ENCODE measurements around the gene LDAF1.
"Not testable (repeated sequence)": the region's sequence is repeated elsewhere in the genome, so short reads cannot be mapped to it uniquely, and the experiment has no call there.

LDAF1 gene

GRCh38 chr16:21190599-21190998, 32.1 kb downstream of the LDAF1 start:
- DNase-seq = no peak
- intact Hi-C loops (cut with DNase I) = no loop called here

DNA sequence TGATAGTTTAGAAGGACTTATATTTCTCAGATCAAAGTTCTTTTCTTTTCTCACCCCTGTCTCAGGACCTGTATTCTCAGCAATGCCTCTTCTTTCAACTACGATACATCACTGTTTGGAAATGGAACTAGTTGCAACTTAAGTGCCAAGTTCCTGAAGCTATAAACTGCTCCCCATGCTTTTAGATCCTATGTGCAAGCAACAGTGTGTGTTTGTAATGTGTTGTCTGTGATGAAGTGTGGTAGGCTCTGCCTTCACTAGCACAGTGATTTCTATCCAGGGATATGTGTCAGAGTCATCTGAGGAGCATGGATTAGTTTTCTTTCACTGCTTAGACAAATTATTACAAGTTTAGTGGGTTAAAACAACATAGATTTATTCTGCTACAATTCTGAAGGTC, 34.5 kb downstream of the LDAF1 start:
- DNase-seq = no peak
- intact Hi-C loops (cut with DNase I) = no loop called here

GRCh38 chr16:21194771-21195301, 36.4 kb downstream of the LDAF1 start:
- intact Hi-C loops (cut with DNase I) = no loop called here

DNA sequence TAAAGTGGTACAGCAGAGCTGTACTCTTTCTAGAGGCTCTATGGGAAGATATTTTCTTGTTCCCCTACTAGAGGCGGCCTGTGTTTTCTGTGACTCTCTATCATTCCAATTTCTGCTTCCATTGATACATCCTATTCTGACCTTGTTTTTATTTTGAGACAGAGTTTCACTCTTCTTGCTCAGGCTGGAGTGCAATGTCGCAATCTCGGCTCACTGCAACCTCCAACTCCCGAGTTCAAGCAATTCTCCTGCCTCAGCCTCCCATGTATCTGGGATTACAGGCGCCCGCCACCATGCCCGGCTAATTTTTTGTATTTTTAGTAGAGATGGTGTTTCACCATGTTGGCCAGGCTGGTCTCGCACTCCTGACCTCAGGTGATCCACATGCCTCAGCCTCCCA, 36.9 kb downstream of the LDAF1 start:
- DNase-seq; intact Hi-C loops (cut with DNase I): not testable (repeated sequence)

More at GRCh38 chr16:21194771-21195301, 36.4 kb downstream of the LDAF1 start:
- DNase-seq = peak in 5 of 10 donors; percentile 14 to 82 (median 29)

- intact Hi-C loops (cut with DNase I) = no loop called here
- DNase-seq = no peak
These were observed 38.6 kb downstream of the LDAF1 start for GRCh38 chr16:21197112-21197511.

GRCh38 chr16:21197621-21198020, 39.1 kb downstream of the LDAF1 start:
- no peak for DNase-seq
- intact Hi-C loops (cut with DNase I) = no loop called here

- no peak for DNase-seq
- intact Hi-C loops (cut with DNase I) = no loop called here
These were observed 41.2 kb downstream of the LDAF1 start for GRCh38 chr16:21199607-21200218.

DNA sequence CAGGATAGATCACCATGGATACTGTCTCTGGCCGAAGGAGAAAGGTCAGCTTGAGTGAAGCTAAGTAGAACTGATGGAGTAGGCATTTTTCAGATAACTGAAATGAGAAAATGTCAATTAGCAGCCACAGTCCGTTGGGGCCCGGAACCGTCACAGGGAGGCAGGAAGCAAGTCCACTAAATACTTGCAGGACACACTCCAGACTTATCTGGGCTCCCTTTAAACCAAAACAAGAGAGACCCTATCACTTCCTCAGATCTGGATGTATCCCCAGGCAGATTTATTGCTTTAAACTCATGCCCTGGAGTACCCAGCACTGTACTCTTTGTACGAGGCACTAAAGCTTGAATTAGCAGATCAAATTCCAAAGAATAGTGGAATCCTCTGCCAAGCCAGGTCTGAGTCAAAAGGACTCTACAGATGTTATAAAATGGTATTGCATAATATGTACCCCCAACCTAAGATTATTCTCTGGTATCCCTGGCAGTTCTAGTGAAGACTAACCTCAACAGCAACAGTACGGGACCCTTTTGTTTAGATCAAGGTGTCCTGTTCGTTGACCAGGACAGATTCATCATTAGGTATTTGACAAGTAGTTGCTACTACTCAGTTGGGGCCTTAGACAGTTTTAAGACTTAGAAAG, 44.8 kb downstream of the LDAF1 start:
- intact Hi-C loops (cut with DNase I) = no loop called here
- DNase-seq = no peak

DNA sequence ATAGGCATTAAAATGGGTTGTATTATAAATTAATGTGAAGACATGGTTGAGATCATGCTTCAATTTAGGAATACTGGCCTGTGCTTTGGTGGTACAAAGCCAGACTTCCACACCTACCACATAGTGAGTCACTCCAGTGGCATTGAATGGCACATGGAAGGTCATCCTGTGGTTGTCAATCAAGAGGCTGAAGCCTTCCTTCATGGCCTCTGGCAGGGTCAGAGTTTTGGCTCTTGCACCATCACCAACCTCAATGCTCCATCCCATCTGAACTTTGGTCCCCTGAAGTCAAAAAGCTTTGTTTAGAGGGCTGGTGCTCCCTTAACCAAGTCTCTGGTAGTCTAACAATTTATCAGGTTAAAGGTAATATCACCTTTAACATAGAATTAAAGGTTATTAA, 46.8 kb downstream of the LDAF1 start:
- DNase-seq = no peak
- intact Hi-C loops (cut with DNase I) = no loop called here

DNA sequence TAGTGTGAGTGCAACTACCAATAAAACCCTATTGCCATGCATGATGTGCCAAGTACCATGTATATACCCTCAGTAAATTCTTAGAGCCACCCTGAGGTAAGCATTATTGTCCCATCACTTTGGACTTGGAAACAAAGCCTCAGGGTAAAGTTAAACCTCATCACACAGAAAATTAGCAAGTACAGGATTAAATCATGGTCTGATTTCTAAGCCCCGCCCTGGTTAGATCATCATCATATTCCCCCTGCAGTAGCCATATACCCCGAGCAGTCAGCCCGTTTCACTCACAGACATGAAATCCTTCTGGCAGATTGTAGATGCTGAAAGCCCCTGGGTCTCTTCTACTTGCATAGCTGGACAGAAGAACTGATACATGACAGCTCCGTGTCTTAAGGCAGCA, 48.1 kb downstream of the LDAF1 start:
- intact Hi-C loops (cut with DNase I) = no loop called here
- no peak for DNase-seq

DNA sequence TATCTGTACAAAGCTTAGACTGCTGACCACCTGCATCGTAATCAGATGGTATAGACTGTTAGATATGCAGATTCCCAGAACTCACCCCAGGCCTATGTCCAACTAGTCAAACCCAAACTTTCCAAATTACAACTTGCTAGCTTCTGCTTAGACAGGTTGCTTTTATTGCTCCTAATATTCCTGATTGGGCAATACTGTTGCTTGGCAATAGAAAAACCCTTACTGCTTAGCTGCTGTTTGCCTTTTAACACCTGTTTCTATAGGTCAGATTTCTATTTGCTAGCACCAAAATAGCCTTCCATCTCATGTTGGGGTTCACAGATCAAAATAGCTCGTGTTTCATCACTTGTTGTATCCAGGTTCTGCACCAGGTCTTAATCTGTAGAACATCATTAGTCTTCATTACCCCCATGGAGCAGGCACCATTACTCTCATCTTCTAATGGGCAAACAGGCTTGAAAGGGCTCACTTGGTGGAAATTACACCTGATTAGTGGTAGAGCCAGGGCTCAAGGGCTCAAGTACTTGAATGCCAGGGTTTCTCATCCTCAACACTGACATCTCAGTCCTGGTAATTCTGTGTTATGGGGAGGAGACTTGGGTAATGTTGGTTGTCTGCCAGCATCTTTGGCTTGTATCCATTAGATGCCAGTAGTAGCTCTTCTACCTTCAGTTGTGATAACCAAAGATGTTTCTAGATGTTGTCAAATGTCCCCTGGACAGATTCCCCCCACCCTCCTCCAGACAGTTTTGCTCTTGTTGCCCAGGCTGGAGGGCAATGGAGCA, 50.2 kb downstream of the LDAF1 start:
- DNase-seq = no peak
- intact Hi-C loops (cut with DNase I) = no loop called here

DNA sequence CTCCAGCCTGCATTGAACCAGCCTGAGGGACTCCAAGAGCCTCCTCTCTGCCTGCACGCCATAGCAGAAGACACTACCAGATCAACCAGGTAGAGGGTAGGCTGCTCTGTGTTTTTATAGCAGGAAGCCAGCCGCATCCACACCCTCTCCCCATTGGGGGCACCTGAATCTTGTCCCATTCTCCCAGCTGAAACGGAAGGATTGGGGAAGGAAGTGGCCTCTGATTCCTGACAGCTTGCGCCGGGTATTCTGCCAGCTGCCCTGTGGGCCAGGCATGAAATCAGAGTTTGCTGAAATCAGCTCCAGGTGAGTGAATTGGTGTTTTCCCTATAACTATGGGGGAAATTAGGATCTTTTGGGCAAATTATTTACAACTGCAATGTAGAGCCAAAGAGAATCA, 53.0 kb downstream of the LDAF1 start, which contains the start of gene ZP2:
Gene ZP2, minus strand, starts transcription at position 89 of the 400 bp plus-strand sequence. Its CDS starts 27 bp downstream, at position 62.
- intact Hi-C loops (cut with DNase I) = no loop called here
- no peak for DNase-seq

- no peak for DNase-seq
- intact Hi-C loops (cut with DNase I) = no loop called here
These were observed 55.6 kb downstream of the LDAF1 start for GRCh38 chr16:21214086-21214485.

GRCh38 chr16:21217121-21217520, 58.6 kb downstream of the LDAF1 start:
- intact Hi-C loops (cut with DNase I) = no loop called here
- no peak for DNase-seq

GRCh38 chr16:21218153-21218552, 59.7 kb downstream of the LDAF1 start:
- intact Hi-C loops (cut with DNase I) = no loop called here
- DNase-seq = no peak

GRCh38 chr16:21219551-21219950, 61.1 kb downstream of the LDAF1 start:
- intact Hi-C loops (cut with DNase I) = no loop called here
- no peak for DNase-seq

- no peak for DNase-seq
- intact Hi-C loops (cut with DNase I) = no loop called here
These were observed 64.2 kb downstream of the LDAF1 start for GRCh38 chr16:21222495-21223337.

DNA sequence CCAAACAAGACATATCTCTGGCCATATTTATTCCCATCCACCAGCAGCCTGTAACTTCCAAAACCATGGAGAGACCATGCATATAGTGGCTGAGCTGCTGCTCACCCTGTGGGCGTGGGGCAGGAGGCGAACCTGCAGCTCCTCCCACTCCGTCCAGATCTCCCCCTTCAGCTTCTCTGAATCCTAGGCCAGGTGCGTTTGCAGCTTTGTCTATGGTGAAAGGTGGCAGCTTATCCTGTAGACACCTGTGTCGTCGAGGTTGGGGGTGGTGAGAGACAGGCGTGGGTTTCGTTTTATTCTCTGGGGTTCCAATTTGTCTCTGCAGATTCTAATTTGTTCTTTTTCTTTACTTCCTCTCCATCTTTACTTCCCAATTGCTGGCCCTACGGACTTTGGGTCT, 65.3 kb downstream of the LDAF1 start:
- DNase-seq = no peak

GRCh38 chr16:21224800-21225199, 66.3 kb downstream of the LDAF1 start:
- intact Hi-C loops (cut with DNase I) = no loop called here
- no peak for DNase-seq

More for the DNA sequence above, 65.3 kb downstream of the LDAF1 start:
- intact Hi-C loops (cut with DNase I) = no loop called here

DNA sequence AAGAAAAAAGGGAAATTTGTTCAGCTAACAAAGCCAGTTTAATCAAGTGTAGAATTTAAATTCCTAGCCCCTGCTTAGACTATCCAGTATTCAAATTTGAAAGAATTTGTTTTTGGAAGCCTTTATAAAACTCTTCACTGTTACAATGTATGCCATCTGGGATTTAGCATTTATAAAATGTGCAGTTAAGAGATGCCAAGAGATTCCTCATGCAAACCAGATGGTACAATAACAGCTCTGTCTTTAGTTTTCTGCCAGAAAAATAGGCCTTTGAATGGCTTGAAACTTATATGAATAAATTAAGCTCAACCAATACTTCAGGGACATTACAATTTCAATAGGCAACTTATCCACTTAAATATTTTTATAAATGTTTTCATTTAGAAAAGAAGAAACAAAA, 68.3 kb downstream of the LDAF1 start:
- no peak for DNase-seq
- intact Hi-C loops (cut with DNase I) = no loop called here

Measured in posterior cingulate gyrus (tissue), 11 donors.